Measurements from ENCODE around the gene PRRT2.
"Not testable (repeated sequence)": the region's sequence is repeated elsewhere in the genome, so short reads cannot be mapped to it uniquely, and the experiment has no call there.

Gene PRRT2

DNA sequence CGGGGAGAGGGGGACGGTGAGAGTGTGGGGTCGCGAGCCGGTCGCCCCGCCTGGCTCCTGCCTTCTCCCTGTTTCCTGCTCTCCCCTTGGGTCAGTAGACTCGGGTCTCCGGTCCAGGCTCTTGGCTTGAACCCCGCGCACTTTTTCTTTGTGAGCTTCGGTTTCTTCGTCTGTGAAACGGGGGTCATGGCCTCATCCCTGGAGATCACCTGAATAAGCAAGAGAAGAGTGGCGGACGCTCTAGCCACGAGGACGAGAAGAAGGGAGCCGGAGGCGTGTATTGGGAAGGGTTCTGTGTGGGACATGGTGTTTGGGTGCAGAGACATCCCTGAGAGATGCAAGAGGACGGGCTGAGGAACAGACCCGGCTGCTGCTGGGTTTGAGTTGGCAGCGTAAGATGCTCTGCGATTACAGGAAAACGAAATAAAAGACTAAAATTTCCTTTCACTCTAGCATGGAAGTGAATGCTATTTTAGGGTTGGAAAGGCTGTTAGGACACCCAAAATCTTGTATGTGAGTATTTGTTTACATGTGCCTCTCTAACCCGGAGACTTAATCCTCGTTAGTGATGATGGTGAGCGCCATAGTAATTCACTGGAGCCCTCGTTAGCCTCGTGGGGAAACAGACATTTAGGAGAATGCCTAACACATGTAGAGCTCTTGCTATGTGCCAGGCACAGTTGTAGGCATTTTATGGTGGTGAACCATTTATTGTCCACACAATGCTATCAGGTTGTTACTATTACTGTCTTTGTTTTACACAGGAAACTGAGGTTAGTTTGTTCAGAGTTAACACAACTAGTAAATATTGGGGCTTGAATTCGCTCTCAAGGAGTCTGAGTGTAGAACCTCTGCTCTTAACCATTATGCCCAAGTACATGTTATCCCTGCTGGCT lies 20.8 kb upstream of the PRRT2 start:
- no peak for DNase-seq (ENCODE audit: low read depth in 3 of 3, low spot score in 1 of 3)

DNA sequence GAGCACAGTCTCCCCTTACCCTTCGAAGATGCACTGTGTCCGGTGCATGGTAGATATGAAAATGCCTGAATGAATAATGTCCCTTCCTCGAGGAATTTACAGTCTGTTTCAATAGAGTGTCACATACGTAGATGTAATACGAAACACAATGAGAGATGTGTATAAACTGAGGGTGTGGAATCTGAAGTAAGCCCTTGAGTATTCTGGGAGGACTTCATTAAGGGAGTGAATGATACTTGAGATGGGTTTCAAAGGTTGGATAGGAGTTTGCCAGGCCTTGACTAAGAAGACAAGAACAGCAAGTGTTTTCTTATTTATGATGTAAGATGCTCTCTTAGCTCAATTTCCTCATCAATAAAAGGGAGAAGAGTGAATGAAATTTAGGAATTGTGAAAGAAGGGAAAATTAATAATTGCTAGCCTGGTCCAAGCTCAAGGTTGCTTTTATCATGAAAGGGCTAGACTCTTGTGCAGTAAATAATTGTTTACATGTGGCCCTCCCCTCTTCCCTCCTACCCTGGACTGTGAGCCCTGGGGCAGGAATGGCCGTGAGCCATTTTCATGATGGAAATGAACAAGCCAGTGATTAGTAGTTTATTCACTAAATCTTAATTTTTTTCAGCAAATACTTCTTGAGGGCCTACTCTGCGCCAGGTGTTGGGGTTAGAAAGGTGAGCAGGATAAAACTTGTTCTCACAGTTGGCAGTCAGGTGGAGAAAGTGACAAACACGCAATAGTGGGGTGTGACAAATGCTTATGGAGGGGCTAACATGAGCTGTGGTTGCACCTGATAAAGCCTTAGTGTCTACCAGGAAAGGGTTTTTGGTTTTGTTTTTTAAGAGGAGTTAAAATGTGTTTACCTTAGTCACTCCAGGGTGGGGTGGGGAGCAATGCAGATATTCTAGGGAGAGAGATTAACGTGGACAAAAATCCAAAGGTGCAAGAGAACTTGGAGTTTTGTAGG lies 19.9 kb upstream of the PRRT2 start:
- DNase-seq (ENCODE audit: low read depth in 3 of 3, low spot score in 1 of 3), result no peak

DNA sequence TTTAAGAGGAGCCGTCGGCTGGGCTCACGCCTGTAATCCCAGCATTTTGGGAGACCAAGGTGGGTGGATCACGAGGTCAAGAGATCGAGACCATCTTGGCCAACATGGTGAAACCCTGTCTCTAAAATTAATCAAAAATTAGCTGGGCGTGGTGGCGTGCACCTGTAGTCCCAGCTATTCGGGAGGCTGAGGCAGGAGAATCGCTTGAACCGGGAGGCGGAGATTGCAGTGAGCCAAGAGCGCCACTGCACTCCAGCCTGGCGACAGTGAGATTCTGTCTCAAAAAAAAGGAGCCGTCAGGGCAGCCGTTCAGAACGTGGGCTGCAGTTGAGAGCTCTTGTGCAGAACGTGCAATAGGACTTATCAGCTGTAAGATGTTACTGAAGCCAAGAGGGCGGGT lies 18.8 kb upstream of the PRRT2 start:
- not testable (repeated sequence) for DNase-seq (ENCODE audit: low read depth in 3 of 3, low spot score in 1 of 3)

DNA sequence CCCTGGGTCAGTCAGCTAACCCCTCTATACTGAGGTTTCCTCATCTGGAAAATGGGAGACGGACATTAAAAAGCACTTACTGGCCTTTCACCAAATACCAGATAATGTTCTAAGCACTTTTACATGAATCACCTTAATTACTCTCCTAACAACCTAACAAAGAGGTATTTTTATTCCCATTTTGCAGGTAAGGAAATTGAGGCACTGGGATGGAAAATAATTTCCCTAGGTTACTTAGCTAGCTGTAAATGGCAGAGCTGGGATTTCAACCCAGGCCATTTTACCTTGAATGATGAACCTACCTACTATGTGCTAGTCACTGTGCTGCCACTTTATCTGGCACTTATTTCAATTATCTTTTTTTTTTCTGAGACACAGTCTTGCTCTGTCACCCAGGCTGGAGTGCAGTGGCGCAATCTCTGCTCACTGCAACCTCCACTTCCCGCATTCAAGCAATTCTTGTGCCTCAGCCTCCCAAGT lies 17.7 kb upstream of the PRRT2 start:
- no peak for DNase-seq (ENCODE audit: low read depth in 3 of 3, low spot score in 1 of 3)

DNA sequence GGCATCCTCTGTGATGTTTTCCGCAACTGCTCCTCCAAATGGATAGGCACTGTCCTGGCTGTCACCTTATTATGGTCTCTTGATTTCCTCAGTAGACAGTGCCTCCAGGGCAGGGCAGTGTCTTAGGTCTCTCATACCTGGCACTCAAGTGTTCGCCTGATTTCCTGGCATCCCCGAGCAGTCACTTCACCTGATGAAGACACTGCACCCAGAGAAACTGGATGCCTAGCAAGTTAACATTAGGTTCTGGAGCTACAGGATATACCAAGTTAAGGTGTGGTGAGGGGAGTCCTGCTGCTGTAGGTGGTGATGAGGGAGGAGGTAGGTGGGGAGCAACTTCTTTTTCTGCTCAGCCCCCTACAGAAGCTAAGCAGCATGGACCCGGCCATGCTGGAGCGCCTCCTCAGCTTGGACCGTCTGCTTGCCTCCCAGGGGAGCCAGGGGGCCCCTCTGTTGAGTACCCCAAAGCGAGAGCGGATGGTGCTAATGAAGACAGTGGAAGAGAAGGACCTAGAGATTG lies 9.5 kb upstream of the PRRT2 start:
- DNase-seq (ENCODE audit: low read depth in 3 of 3, low spot score in 1 of 3), result no peak

DNA sequence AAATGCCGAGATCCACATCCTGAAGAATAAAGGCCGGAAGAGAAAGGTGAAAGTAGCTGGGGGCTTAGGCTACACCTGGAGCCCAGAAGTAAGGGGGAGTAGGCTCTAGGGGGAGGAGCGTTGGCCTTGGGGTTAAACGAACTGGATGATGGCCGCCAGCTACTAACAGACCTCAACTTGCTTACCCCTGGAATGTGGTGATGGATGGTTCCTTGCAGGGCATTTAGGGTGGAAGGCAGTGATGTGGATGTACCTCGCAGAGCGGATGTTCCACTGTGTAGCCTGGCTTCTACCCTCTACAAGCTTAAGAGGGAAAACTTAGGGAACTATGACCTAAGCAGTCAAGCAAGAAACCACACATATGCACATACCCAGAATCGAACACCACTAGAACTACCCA lies 8.0 kb upstream of the PRRT2 start:
- DNase-seq (ENCODE audit: low read depth in 3 of 3, low spot score in 1 of 3), result no peak

DNA sequence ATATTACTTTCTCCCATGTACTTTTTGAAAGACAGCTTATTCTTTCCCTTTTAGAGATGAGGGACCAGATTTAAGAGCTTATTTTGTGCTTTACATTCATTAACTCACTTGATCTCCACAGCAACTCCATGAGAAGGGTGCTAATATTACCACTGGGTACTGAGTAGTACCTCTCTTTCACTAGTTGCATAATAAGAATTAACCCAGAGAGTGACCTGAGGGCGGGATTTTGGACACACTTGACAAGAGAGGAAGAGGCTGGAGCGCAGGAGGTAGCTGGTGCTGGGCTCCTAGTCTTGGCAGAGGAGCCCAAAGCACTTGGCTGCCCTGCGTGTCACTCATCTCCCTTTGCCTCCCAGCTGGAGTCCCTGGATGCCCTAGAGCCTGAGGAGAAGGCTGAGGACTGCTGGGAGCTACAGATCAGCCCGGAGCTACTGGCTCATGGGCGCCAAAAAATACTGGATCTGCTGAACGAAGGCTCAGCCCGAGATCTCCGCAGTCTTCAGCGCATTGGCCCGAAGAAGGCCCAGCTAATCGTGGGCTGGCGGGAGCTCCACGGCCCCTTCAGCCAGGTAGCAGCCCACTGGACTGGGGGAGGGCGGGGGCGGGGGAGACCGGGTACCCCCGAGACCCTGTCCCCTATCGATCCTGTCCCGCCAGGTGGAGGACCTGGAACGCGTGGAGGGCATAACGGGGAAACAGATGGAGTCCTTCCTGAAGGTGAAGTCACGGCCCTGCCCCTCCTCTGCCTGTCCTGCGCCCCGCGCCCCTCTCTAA lies 7.3 kb upstream of the PRRT2 start:
- no peak for DNase-seq (ENCODE audit: low read depth in 3 of 3, low spot score in 1 of 3)

DNA sequence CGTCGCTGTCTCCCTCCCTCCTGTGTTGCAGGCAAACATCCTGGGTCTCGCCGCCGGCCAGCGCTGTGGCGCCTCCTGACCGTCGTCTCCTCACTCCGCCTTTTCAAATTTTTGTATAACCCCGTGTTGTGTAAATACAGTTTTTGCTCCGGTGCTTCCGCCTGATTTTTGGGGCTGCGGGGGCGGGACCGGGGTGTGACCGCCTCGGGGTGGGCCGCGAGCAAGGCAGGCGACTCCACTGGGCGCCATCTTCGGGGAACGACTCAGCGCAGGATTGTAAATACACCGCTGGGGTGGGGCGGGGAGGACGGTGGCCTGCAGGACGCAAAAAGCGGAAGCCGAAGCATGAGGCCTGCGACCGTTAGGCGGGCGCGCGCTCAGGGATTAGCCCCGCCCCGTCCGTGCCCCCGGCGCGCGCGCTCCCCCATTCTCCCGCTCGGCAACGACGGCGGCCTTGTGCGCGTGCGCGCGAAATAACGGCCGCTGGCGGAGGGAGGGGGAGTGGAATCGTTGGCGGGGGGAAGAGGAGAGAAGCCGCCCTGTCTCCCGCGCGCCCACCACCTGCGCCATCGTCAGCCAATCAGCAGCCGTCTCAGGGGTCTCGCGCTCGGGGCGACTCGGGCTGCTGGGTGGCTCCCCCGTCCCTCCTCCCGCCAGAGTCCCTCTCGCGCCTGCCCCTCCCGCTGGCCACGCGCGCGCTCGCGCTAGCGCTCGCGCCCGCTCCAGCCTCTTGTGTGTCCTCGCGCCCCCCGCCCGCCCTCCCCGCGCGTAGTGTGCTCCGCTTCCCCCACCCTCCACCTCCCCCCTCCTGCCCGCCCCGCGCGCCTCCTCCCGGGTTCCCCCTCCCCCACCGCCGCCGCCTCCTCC lies 6.5 kb upstream of the PRRT2 start:
- DNase-seq (ENCODE audit: low read depth in 3 of 3, low spot score in 1 of 3), result peak; percentile 93 to 96 (median 96)

DNA sequence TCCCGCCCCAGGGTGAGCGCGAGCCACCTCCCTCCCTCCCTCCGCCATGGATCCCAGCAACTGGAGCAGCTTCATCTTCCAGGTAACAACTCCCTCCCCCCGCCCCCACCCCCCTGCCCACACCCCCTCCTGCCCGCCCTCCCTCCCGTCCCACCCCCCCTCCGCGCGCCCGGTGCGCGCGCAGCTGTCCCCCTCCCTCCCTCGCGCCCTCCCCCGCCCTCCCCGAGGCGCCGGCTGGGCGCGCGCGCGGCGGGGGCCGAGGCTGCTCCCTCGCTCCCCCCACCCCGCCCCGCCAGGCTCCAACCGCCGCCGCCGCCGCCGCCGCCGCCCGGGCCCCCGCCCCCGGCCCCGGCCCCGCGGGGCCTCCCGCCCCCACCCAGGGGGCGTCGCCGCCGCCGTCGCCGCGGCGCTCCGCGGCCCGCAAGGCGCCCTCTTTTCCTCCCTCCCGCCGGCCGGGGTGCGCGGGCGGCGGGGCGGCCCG lies 5.9 kb upstream of the PRRT2 start, which contains the start of gene MAZ:
MAZ (plus strand) TSS at position 431 of the 481 bp plus-strand sequence. CDS start 173 bp downstream, outside the sequence.
- DNase-seq (ENCODE audit: low read depth in 3 of 3, low spot score in 1 of 3), result peak in 1 of 3 donors; percentile 73

DNA sequence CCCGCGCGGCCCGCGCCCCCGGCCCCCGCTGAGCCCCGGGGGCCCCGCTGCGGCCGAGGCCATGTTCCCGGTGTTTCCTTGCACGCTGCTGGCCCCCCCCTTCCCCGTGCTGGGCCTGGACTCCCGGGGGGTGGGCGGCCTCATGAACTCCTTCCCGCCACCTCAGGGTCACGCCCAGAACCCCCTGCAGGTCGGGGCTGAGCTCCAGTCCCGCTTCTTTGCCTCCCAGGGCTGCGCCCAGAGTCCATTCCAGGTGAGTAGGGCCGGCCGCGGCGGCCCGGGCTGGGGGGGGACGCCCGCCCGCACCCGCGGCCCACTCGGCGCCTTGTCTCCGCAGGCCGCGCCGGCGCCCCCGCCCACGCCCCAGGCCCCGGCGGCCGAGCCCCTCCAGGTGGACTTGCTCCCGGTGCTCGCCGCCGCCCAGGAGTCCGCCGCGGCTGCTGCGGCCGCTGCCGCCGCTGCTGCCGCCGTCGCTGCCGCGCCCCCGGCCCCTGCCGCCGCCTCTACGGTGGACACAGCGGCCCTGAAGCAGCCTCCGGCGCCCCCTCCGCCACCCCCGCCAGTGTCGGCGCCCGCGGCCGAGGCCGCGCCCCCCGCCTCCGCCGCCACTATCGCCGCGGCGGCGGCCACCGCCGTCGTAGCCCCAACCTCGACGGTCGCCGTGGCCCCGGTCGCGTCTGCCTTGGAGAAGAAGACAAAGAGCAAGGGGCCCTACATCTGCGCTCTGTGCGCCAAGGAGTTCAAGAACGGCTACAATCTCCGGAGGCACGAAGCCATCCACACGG lies 5.2 kb upstream of the PRRT2 start:
- no peak for DNase-seq (ENCODE audit: low read depth in 3 of 3, low spot score in 1 of 3)

DNA sequence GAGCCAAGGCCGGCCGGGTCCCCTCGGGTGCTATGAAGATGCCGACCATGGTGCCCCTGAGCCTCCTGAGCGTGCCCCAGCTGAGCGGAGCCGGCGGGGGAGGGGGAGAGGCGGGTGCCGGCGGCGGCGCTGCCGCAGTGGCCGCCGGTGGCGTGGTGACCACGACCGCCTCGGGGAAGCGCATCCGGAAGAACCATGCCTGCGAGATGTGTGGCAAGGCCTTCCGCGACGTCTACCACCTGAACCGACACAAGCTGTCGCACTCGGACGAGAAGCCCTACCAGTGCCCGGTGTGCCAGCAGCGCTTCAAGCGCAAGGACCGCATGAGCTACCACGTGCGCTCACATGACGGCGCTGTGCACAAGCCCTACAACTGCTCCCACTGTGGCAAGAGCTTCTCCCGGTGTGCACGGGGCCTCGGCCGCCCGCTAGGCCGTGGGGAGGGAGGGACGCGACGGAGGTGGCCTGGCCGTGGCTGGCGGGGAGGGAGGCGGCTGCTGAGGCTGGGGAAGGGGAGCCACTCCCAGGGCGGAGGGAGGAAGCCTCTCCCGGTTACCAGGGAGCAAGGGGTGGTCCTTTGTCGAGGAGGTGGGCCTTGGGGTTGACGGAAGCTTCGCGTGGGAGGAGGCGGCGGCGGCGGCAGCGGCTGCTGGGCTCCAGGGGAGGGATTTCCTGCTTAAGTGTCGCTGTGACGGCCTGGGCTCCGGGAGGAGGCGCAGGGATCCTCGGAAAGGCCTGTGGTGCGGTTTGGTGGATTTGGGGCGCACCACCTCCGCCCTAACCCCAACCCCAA lies 4.4 kb upstream of the PRRT2 start:
- DNase-seq (ENCODE audit: low read depth in 3 of 3, low spot score in 1 of 3), result peak; percentile 68 to 76 (median 70)

DNA sequence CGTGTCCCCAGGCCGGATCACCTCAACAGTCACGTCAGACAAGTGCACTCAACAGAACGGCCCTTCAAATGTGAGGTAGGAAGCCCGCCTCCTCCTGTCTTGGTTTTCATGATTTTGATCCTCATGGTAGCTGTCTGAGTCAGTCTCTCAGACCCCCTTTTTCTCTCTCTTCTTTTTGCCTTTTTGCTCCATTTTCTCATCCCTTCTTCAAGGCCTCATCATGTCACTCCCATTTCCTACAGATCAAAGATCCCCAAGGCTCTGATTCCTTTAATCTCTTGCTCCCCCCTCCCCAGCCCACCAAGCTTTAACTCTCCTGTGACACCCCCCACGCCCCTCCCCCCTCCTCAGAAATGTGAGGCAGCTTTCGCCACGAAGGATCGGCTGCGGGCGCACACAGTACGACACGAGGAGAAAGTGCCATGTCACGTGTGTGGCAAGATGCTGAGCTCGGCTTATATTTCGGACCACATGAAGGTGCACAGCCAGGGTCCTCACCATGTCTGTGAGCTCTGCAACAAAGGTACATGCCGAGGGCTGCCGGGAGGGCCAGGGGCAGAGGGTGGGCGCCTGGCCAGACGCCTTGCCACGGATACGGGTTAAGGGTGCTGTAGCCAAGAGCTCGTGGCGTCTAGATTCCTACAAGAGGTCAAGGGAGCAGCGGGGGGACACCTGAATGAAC lies 3.6 kb upstream of the PRRT2 start:
- no peak for DNase-seq (ENCODE audit: low read depth in 3 of 3, low spot score in 1 of 3)

DNA sequence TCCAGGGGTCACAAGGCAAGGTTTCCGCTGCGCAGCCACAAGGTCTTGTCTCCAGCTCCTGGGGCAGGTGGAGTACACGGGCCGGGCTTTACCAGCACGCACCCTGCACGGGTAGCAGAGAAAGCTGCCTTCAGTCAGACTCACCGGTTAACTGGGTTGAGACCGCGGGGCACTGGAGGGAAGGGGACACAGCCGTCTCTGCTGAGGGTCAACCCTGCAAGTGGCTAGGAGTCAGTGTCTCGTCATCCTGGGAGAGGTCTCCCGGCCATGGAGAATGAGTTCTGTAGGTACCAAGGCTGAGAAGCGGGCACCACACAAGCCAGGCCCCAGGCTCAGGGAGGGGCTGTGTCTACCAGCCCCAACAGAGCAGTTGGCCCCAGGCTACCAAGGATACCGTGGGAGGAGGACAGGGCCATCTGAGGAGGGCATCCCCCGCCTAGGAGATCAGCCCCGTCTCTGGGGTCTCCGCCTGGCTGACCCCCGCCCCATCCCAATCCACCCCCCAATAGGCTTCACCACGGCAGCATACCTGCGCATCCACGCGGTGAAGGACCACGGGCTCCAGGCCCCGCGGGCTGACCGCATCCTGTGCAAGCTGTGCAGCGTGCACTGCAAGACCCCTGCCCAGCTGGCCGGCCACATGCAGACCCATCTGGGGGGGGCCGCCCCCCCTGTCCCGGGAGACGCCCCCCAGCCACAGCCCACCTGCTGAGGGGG lies 2.8 kb upstream of the PRRT2 start:
- no peak for DNase-seq (ENCODE audit: low read depth in 3 of 3, low spot score in 1 of 3)

DNA sequence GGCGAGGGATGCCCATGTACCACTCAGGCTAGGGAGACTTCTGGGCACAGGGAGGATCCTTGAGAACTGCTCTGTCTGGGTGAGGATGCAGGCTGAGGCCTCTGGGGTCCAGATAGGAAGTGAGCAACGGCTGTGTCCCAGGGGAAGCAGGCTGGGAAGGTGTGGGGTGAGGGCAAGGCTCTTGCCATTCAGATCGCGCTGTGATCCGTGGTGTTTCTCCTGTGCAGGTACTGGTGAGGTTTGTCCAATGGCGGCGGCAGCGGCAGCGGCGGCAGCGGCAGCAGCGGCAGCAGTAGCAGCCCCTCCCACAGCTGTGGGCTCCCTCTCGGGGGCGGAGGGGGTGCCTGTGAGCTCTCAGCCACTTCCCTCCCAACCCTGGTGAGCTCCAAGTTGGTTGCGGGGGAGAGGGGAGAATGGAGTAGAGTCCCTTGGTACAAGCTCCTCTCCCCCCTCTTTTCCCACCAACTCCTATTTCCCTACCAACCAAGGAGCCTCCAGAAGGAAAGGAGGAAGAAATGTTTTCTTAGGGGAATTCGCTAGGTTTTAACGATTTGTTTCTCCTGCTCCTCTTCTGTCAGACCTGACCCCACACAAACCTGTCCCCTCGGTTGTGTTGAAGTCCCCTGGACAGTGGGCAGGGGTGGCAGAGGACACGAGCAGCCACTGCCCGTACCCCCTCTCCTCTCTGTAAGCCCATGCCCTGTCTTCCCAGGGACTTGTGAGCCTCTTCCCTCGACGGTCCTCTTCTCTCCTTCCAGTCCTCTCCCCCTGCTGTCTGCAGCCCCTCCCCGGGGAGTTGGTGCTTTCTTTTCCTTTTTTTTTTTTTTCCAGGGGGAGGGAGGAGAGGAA lies 1.9 kb upstream of the PRRT2 start:
- DNase-seq (ENCODE audit: low read depth in 3 of 3, low spot score in 1 of 3), result no peak

DNA sequence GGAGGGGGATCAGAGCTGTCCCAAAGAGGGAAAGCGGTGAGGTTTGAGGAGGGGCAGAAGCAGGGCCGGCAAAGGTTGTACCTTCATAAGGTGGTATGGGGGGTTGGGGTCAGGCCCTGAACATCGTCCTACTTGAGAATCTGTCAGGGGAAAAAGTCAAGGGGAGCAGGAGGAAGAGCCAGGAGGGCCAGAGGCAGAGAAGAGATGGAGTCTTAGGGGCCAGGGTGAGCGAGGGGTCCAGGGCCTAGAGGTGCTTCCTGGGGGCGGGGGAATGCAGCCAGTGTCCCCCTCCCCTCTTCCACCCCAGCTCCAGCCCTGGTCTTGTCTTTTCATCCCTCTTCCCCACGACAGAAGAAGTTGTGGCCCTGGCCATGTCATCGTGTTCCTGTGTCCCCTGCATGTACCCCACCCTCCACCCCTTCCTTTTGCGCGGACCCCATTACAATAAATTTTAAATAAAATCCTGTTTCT lies 1.3 kb upstream of the PRRT2 start:
- no peak for DNase-seq (ENCODE audit: low read depth in 3 of 3, low spot score in 1 of 3)
